ENCODE data around the gene FXR1.
"Not testable (repeated sequence)": the region's sequence is repeated elsewhere in the genome, so short reads cannot be mapped to it uniquely, and the experiment has no call there.

The FXR1 gene

DNA sequence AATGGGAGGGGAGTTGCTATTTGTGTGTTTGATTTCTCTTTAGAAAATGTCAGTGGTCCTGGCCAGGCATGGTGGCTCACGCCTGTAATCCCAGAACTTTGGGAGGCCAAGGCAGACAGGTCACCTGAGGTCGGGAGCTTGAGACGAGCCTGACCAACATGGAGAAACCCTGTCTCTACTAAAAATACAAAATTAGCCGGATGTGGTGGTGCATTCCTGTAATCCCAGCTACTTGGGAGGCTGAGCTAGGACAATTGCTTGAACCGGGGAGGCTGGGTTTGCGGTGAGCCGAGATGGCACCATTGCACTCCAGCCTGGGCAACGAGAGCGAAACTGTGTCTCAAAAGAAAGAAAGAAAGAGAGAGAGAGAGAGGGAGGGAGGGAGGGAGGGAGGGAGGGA lies 40.0 kb upstream of the FXR1 start:
- H3K23ac ChIP-seq (ENCODE audit: low read depth, low read length, poor library complexity); DNase-seq (ENCODE audit: low spot score); H3K18ac ChIP-seq (ENCODE audit: low read length); H3K9me3 ChIP-seq (replicated peaks in 1 of 2; ENCODE audit: control insufficient read depth in 2 of 2, insufficient read depth in 1 of 2, low read depth in 1 of 2, low read length in 2 of 2); H3K9ac ChIP-seq (ENCODE audit: low read depth, low read length, poor library complexity); H3K27ac ChIP-seq (replicated peaks; ENCODE audit: low read length); H3K79me1 ChIP-seq (ENCODE audit: low read depth, low read length); H3K4me1 ChIP-seq (ENCODE audit: control insufficient read depth in 2 of 2, insufficient read depth in 1 of 2, low read depth in 1 of 2, low read length in 2 of 2); H2BK5ac ChIP-seq (ENCODE audit: low read length); H3K4me2 ChIP-seq (ENCODE audit: insufficient read depth, low read length, poor library complexity, severe bottlenecking); H4K8ac ChIP-seq (ENCODE audit: low read depth, low read length); H2AK5ac ChIP-seq (ENCODE audit: low read depth, low read length); H2BK15ac ChIP-seq (ENCODE audit: low read length); H2BK120ac ChIP-seq (ENCODE audit: low read depth, low read length); H3K36me3 ChIP-seq (replicated peaks in 1 of 2; ENCODE audit: control insufficient read depth in 2 of 2, insufficient read depth in 2 of 2, low read length in 2 of 2); H4K91ac ChIP-seq (ENCODE audit: low read depth, low read length, poor library complexity); H2AFZ ChIP-seq (ENCODE audit: low read length); H3K4me3 ChIP-seq (ENCODE audit: low read length in 2 of 2); H2BK12ac ChIP-seq (ENCODE audit: low read length); H3K14ac ChIP-seq (ENCODE audit: low read length); H3K4ac ChIP-seq (ENCODE audit: low read length): not testable (repeated sequence)
- no CpG with 5 or more reads among the region's 9 CpGs for WGBS, 2 donors (ENCODE audit: extremely low coverage in 2 of 2, insufficient read length in 2 of 2, insufficient replicate concordance in 1 of 2)
- H3K27me3 ChIP-seq (ENCODE audit: control insufficient read depth in 3 of 3, insufficient read depth in 3 of 3, low read depth in 1 of 3, low read length in 3 of 3), result peaks cover 0 to 21% (median 0%) of the 10 kb centered on the region in 3 experiments

DNA sequence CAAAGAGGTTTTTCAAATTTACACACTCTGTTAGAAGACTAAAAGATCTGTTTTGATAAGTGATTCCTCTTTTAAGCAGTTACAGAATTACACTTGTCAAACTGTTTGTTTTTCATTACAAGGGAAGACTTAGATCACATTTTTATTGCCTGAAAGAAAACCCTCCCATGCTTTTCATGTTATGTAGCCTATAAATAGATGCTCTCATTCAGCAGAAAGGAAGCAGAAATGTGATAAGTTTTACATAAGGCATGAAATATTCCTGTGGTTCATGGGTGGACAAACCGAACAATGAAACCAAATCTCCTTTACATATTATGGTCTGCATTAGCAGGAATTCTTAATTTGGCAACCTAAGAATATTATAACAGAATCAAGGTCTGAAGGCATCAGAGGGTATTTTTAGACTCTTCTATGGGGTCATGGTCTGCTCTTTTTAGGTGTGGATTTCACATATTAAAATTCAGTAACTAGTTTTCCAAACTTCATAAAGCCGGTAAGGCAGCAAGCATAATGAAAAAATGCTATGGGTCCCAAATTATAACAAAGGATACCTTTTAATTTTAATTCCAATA lies 37.3 kb upstream of the FXR1 start:
- Histone ChIP-seq H2AFZ (ENCODE audit: low read length) (no peak overlapping the region), H3K18ac (ENCODE audit: low read length) (no peak overlapping the region), H4K91ac (ENCODE audit: low read depth, low read length, poor library complexity) (no peak overlapping the region), H2AK5ac (ENCODE audit: low read depth, low read length) (no peak overlapping the region), H3K27me3 (ENCODE audit: control insufficient read depth in 3 of 3, insufficient read depth in 3 of 3, low read depth in 1 of 3, low read length in 3 of 3) (peaks cover 0 to 10% (median 0%) of the 10 kb centered on the region in 3 experiments), H3K9me3 (replicated peaks in 1 of 2; ENCODE audit: control insufficient read depth in 2 of 2, insufficient read depth in 1 of 2, low read depth in 1 of 2, low read length in 2 of 2) (no peaks in the 10 kb centered on the region), H2BK12ac (ENCODE audit: low read length) (no peak overlapping the region), H3K14ac (ENCODE audit: low read length) (no peak overlapping the region), H3K36me3 (replicated peaks in 1 of 2; ENCODE audit: control insufficient read depth in 2 of 2, insufficient read depth in 2 of 2, low read length in 2 of 2) (no peaks in the 10 kb centered on the region), H3K4me2 (ENCODE audit: insufficient read depth, low read length, poor library complexity, severe bottlenecking) (no peak overlapping the region), H3K4me1 (ENCODE audit: control insufficient read depth in 2 of 2, insufficient read depth in 1 of 2, low read depth in 1 of 2, low read length in 2 of 2) (no peaks in the 10 kb centered on the region), H4K8ac (ENCODE audit: low read depth, low read length) (no peak overlapping the region), H2BK5ac (ENCODE audit: low read length) (no peak overlapping the region), H2BK15ac (ENCODE audit: low read length) (no peak overlapping the region), H3K23ac (ENCODE audit: low read depth, low read length, poor library complexity) (no peak overlapping the region), H3K79me1 (ENCODE audit: low read depth, low read length) (no peaks in the 10 kb centered on the region), H3K4ac (ENCODE audit: low read length) (no peak overlapping the region), H3K9ac (ENCODE audit: low read depth, low read length, poor library complexity) (no peak overlapping the region), H2BK120ac (ENCODE audit: low read depth, low read length) (no peak overlapping the region), H3K27ac (replicated peaks; ENCODE audit: low read length) (no peak overlapping the region), H3K4me3 (ENCODE audit: low read length in 2 of 2) (no peak overlapping the region)
- WGBS, 2 donors (ENCODE audit: extremely low coverage in 2 of 2, insufficient read length in 2 of 2, insufficient replicate concordance in 1 of 2), result no CpG with 5 or more reads among the region's 2 CpGs
- no peak for DNase-seq (ENCODE audit: low spot score)

DNA sequence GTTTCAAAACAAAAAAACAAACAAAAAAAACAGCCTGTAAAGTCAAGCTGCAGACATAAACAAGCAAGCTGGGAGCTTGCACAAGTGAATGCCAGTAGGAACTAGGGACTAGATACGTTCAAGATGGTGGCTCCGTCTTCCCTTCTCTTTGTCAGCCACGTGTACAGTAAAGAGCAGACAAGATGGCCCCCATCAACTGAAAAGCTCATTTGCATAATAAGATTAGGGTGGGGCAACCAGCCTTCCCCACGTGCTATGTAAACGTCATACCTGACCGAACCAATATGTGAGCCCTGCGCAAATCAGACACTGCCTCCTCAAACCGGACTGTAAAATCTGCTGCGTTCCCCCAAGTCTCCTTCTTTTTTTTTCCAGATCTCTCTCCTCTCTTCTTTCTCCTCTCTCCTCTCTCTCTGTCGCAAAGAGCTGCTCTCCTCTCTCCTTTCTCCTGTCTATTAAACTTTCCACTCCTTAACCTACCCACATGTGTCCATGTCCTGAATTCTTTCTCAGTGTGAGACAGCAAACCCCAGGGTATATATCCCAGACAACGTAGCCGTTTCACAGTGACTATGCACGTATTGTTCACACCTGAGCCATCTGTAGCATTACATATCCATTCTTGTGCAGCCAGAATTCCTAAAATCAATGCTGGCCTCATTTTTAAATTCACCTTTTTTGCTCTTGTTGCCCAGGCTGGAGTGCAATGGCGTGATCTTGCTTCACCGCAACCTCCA lies 31.2 kb upstream of the FXR1 start:
- no CpG with 5 or more reads among the region's 15 CpGs for WGBS, 2 donors (ENCODE audit: extremely low coverage in 2 of 2, insufficient read length in 2 of 2, insufficient replicate concordance in 1 of 2)
- no peak overlapping the region for H3K4me3 ChIP-seq (ENCODE audit: low read length in 2 of 2)
- H2AFZ ChIP-seq (ENCODE audit: low read length), result no peak overlapping the region
- H4K91ac ChIP-seq (ENCODE audit: low read depth, low read length, poor library complexity), result no peak overlapping the region
- H3K4me1 ChIP-seq (ENCODE audit: control insufficient read depth in 2 of 2, insufficient read depth in 1 of 2, low read depth in 1 of 2, low read length in 2 of 2), result no peaks in the 10 kb centered on the region
- no peak overlapping the region for H2BK15ac ChIP-seq (ENCODE audit: low read length)
- no peaks in the 10 kb centered on the region for H3K79me1 ChIP-seq (ENCODE audit: low read depth, low read length)
- H3K9ac ChIP-seq (ENCODE audit: low read depth, low read length, poor library complexity), result no peak overlapping the region
- no peak overlapping the region for H3K18ac ChIP-seq (ENCODE audit: low read length)
- no peaks in the 10 kb centered on the region for H3K9me3 ChIP-seq (replicated peaks in 1 of 2; ENCODE audit: control insufficient read depth in 2 of 2, insufficient read depth in 1 of 2, low read depth in 1 of 2, low read length in 2 of 2)
- H3K27ac ChIP-seq (replicated peaks; ENCODE audit: low read length), result no peak overlapping the region
- H3K36me3 ChIP-seq (replicated peaks in 1 of 2; ENCODE audit: control insufficient read depth in 2 of 2, insufficient read depth in 2 of 2, low read length in 2 of 2), result no peaks in the 10 kb centered on the region
- no peak overlapping the region for H4K8ac ChIP-seq (ENCODE audit: low read depth, low read length)
- H3K14ac ChIP-seq (ENCODE audit: low read length), result no peak overlapping the region
- no peak overlapping the region for H3K23ac ChIP-seq (ENCODE audit: low read depth, low read length, poor library complexity)
- H3K4me2 ChIP-seq (ENCODE audit: insufficient read depth, low read length, poor library complexity, severe bottlenecking), result no peak overlapping the region
- no peak overlapping the region for H2BK12ac ChIP-seq (ENCODE audit: low read length)
- no peak overlapping the region for H2BK120ac ChIP-seq (ENCODE audit: low read depth, low read length)
- H3K4ac ChIP-seq (ENCODE audit: low read length), result no peak overlapping the region
- no peak for DNase-seq (ENCODE audit: low spot score)
- H3K27me3 ChIP-seq (ENCODE audit: control insufficient read depth in 3 of 3, insufficient read depth in 3 of 3, low read depth in 1 of 3, low read length in 3 of 3), result no peaks in the 10 kb centered on the region
- H2AK5ac ChIP-seq (ENCODE audit: low read depth, low read length), result no peak overlapping the region
- H2BK5ac ChIP-seq (ENCODE audit: low read length), result no peak overlapping the region

DNA sequence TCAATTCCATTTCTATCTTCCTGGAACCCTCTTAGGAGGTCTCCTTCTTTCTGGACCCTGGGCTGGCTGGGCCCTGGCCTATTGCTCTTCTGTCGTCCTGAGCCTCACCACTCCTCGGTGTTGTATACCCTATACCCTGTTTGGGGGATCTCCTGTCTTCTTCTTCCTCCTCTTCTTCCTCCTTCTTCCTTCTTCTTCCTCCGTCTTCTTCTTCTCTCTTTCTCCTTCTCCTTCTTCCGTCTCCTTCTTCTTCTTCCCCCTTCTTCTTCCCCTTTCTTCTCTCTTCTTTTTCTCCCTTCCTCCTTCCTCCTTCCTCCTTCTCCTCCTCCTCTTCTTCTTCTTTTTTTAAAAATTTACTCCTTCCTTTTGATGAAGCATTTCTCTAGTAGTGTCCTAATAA lies 30.4 kb upstream of the FXR1 start:
- Histone ChIP-seq H3K14ac (ENCODE audit: low read length) (no peak overlapping the region), H2BK120ac (ENCODE audit: low read depth, low read length) (no peak overlapping the region), H4K91ac (ENCODE audit: low read depth, low read length, poor library complexity) (no peak overlapping the region), H2AK5ac (ENCODE audit: low read depth, low read length) (no peak overlapping the region), H3K23ac (ENCODE audit: low read depth, low read length, poor library complexity) (no peak overlapping the region), H3K4me1 (ENCODE audit: control insufficient read depth in 2 of 2, insufficient read depth in 1 of 2, low read depth in 1 of 2, low read length in 2 of 2) (no peaks in the 10 kb centered on the region), H3K4me3 (ENCODE audit: low read length in 2 of 2) (no peak overlapping the region), H3K4ac (ENCODE audit: low read length) (no peak overlapping the region), H3K27ac (replicated peaks; ENCODE audit: low read length) (no peak overlapping the region), H2BK15ac (ENCODE audit: low read length) (no peak overlapping the region), H3K9me3 (replicated peaks in 1 of 2; ENCODE audit: control insufficient read depth in 2 of 2, insufficient read depth in 1 of 2, low read depth in 1 of 2, low read length in 2 of 2) (no peaks in the 10 kb centered on the region), H3K27me3 (ENCODE audit: control insufficient read depth in 3 of 3, insufficient read depth in 3 of 3, low read depth in 1 of 3, low read length in 3 of 3) (no peaks in the 10 kb centered on the region), H2BK5ac (ENCODE audit: low read length) (no peak overlapping the region), H2AFZ (ENCODE audit: low read length) (no peak overlapping the region), H4K8ac (ENCODE audit: low read depth, low read length) (no peak overlapping the region), H3K18ac (ENCODE audit: low read length) (no peak overlapping the region), H2BK12ac (ENCODE audit: low read length) (no peak overlapping the region), H3K36me3 (replicated peaks in 1 of 2; ENCODE audit: control insufficient read depth in 2 of 2, insufficient read depth in 2 of 2, low read length in 2 of 2) (no peaks in the 10 kb centered on the region), H3K4me2 (ENCODE audit: insufficient read depth, low read length, poor library complexity, severe bottlenecking) (no peak overlapping the region), H3K9ac (ENCODE audit: low read depth, low read length, poor library complexity) (no peak overlapping the region), H3K79me1 (ENCODE audit: low read depth, low read length) (no peaks in the 10 kb centered on the region)
- no CpG with 5 or more reads among the region's 4 CpGs for WGBS, 2 donors (ENCODE audit: extremely low coverage in 2 of 2, insufficient read length in 2 of 2, insufficient replicate concordance in 1 of 2)
- DNase-seq (ENCODE audit: low spot score), result no peak

Data from neuronal stem cell (in vitro differentiated cells).